Activated T-helper 1 cell treated with anti-CD3 and anti-CD28 coated beads, Interleukin-2, amount 50 U/mL, for 16 hours (primary cell): ENCODE measurements around the gene CPEB4.

Source experiments
- DNase-seq, 2 donors: peaks; one replicate each; pipeline ENCODE4 v3.0.0-alpha.2; 2020; ENCODE audit warnings: low read depth in 1 of 2, low spot score in 1 of 2

The CPEB4 gene

DNA sequence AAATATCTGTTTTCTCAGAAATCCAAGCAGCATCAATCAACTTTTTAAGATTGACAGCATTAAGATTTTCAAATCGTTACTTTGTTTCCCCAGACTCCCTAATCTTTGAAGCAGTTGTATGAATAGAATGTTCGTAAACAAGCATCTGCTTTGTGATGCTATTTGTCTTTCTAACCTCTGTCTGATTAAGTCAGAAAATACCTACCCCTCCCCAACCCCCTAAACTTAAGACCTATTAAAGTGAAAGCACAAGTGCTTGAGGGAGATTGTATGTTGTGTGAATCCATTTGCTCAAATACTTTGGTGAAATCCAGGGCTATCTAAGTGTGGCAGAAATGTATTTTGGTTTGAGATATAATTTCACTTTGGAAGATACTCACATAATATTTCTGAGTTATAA is 53.0 kb downstream of the CPEB4 start:
- DNase-seq, result no peak

DNA sequence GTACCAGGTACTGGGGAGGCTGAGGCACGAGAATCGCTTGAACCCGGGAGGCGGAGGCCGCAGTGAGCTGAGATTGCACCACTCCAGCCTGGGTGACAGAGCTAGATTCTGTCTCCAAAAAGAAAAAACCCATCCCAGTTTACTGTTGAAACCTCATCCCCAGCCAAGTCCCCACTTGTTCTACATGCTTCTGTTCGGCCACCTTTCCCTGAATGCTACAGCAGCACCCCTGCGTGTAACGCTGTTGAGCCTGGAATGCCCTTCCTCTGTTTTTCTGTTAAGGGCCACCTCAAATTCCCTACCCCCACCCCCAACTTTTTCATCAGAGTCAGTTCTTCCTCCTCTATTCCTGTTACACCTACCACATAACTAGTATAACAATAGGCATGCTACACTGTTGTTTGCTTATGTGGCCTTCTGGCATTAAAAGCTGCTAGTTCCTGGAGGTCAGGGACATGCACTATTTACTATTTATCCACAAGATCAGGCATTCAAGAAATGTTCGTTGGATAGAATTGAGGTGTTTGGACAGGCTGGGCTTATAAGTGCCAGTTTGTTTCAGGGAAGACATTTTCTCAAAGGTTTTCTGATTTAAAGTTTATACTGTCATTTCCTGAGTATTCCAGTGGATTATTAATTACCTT is 53.7 kb downstream of the CPEB4 start:
- DNase-seq, result no peak

DNA sequence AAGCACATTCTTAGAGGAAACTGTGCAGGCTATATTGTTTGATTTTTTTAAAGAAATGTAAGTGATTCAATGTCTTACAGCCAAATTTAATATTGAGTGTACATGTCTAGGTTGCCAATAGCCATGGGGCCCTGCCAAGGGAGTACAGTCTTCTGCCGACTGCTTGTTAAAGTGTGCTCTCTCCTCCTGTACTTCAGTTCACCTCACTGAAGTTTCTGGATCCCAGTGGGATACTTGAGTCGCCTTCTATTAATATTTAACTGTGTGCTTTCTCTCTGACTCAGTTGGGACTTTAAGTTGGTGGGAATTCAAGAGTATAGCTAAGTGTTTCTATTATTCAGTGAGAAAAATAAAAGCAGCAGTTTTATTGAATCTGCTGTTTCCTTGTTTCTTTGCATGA is 56.4 kb downstream of the CPEB4 start:
- no peak for DNase-seq

DNA sequence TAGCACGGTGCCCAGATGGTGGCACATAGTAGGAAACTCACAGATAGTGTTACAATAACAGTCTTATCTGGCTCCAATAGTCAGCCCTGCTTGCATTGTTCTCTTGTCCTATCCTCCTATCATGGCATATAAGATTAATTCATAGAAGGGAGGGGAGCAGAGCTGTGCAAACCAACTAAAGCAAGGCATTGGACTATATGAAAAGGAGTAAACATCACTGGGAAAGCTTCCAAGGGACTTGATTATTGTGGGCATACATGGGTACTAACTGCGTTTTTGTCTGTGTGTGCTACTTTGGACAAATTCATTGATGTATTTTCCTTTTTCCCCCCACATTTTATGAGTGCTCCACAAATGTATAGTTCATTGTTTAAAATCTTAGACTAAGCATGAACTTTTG is 57.0 kb downstream of the CPEB4 start:
- no peak for DNase-seq

DNA sequence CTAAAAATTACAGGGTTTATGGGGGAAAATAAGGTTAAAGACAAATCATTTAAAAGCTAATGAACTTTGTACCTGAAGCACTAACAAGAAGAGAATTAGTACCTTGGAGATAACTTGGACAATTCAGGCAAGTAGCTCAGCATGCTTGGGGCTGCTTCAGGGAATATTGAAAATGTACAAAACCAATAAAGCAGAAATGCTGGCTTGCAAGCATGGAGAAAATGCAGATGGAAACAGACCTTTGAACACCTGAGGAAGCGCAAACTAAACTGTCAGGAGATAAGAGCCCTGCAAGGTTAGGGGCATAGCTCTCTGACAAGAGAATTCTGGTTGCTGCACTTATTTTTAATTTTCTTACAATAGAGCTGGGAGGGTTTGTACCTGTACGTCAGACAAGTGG is 58.2 kb downstream of the CPEB4 start:
- DNase-seq, result no peak

DNA sequence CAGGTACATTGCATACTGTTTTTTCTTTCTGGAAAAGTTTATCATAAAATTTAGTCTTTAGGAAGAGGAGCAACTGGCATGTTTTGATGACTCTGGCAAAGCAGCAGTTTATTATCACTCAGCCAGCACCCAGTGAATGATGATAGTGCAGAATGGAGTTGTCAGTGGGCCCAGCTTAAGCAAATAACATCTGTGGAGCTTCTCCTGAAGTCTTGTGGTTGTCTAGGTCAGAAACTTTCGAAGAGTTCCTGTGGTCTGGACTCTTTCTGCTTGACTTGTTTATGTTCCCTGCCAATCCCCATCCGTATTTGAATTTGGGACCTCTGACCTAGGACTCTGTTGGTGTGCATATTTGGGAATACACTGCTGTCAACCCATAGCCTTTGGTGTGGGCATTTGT is 62.7 kb downstream of the CPEB4 start:
- no peak for DNase-seq

DNA sequence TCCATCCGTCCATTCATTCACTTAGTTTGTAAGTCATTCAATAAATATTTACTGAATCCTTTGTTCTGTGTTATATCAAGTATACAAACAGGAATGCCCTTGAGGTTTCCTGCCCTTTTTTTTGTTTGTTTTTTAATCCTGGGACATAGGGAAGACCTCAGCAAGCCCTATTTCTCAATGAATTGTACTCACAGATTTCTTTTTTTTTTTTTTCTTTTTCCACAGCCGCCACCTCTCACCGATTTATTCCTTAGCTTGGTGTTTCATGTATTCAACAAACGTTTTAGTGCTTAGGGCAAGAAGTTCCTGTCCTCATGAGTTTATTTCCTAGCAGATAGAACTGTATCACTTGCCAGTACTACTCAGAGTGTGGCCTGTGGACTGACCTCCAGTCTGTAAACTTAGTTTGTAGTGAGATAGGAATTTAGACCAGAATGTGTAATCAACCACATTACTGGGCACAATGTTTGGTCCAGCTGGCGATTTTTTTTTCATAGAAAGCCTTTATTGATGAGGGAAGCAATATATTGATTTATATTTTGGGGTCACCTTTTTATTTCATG is 65.5 kb downstream of the CPEB4 start:
- no peak for DNase-seq

DNA sequence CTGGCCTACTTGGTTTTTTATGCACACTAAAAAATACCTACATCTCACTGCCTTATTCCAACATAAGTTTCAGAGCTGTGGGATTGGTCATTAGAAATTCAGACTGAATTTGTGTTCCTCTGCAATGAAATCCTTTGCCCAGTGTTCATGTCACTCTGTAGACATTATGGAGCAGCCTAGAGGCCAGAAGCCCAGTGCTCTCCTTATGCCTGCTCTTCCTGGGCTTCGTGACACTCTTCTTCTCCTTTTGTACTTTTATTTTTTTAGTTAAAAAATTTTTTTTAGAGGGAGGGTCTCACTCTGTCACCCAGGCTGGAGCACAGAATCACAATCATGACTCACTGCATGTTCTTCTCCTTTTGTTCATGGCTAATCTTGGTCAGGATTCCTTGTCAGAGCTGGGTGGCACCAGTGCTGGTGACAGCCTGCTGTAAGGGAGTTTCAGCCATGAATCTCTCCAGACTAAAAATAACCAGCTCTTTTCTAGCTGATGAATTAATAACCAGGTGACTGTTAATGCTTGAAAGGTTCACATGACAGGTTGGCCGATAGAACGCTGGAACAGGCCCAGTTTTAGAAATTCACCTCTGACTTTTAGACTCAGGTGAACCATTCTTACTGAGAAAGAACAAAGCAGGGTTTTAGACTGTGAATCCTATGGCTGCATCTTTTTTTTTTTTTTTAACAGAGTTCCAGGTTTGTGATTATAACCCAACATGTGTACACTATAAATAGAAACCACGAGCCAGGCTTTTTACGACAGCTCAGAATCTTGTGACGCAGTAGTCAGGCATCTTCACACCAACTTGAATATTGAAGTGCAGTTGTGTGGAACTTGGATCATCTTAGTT is 66.7 kb downstream of the CPEB4 start:
- no peak for DNase-seq

DNA sequence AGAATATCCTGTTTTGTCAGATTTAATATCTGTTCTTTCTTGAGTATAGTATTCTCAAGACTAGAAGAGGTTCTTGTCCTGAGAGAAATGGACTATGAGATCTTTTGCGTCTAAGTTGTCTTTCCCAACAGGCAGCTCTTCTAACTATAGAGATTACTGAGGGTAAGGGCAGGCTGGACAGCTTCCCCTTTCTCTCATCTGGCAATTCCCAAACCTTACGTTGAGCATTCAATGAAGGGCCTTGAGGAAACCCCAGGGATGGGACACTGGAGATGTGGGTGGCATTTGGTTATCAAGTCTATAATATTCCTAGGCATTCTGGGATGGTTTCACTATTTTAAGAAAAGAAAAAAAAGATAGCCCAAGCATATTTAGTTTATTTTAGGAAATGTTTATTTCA is 72.8 kb downstream of the CPEB4 start:
- no peak for DNase-seq

DNA sequence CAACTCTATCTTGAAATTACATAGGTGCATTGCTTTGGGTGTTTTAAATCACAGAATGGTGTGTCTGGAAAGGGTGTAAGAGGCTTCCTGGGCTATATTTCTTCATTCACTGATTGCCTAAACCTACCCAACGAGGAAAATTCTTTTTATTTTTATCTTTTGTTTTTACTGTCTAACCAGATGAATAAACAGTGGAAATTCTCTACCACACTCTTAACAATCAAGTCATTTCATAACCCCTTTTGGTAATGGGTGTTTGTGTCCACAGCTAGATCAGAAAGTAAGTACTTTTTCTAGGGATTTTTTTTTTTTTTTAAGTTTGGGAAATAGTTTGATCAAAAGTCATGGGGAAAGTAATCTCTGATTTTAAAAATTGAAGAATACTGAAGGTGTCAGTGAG is 73.3 kb downstream of the CPEB4 start:
- DNase-seq, result no peak

DNA sequence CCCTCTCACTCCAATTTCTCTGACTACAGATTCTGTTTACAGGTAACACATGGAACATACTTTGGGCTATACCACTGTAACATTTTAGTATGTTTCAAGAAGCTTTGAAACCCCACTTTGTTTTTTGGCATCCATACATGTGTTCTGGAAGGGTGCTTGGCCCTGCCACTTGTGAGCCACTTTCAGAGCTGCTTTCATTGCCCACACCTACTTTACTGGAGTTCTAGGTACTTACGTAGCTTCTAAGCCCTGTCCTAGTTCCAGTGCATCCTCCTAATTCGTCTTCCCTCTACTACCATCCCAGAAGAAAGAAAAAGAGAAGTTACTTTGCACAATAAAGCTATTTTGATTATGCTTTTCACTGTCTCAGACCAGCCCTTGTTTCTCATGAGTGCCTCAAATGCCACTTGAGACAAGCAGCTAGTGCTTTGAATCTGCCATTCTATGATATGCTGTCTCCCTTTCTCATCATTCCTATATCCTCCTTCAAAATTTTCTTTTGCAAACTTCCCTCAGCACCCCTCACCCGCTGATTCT is 74.4 kb downstream of the CPEB4 start:
- DNase-seq, result no peak

DNA sequence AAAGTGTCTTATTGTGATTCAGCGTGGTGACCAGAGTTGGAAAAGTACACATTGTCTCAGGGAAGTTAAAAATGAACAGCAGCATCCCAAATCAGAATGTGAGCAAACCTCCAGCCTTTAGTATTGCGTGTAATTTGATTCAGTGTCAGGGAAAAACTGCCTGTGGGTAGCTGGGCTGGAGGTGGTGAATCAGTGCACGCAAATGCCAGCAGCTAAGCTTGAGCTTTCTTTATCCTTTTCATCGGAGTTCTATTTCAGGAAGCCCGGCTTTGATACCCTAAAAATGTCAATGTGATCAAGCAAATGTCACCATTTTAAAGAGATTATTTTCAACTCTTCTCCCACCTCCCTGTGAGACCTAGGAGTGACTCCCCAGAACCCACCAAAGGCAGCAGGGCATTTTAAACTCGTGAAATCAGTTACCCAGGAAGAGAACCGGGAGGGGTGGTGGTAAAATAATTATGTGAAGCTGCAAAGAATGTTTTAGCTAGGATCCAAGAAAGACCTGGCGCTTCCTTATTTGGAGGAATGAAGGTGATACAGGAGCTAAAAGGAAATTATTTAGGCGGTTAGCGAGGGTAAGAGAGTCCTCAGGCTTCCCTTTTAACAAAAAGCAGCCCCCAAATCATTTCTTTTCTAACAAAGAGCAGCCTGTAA is 75.2 kb downstream of the CPEB4 start:
- no peak for DNase-seq

DNA sequence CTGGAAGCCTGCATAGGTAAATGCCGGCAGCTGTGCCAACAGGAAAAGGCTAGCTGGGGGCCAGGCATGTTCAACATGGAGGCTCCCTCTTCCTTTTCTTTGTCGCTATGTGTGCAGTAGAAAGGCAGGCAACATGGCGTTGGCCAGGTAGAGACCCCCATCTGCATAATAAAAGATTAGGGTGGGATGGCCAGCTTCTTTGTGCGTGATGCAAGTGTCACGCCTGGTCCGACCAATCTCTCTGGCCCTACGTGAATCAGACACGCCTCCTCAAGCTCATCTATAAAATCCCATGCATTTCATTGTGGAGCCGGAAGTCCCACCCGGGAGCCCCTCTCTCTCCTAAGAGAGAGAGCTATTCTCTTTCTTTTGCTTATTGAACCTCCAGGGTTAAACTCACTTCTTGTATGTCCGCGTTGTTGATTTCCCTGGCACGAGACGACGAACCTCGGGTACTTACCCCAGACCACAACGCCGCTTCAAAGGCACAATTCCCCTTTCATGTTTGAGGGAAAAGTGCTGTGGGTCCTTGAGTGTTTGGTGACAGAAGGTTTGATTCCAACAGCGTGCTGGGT is 75.8 kb downstream of the CPEB4 start:
- no peak for DNase-seq

DNA sequence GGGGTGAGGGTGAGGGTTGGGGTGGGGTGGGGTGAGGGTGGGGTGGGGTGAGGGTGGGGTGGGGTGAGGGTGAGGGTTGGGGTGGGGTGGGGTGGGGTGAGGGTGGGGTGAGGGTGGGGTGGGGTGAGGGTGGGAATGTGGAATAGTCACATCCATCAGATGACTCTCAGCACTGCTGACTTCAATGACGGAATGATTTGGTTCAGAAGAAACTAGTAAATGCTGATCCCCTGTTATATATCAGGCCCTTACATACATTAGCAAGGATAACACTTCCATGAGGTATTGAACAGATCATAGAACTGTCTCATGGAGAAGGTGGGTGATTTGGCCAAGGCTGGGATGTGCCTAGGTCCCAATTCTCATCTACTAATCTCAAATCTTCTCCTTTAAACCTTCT is 76.4 kb downstream of the CPEB4 start:
- DNase-seq, result no peak

DNA sequence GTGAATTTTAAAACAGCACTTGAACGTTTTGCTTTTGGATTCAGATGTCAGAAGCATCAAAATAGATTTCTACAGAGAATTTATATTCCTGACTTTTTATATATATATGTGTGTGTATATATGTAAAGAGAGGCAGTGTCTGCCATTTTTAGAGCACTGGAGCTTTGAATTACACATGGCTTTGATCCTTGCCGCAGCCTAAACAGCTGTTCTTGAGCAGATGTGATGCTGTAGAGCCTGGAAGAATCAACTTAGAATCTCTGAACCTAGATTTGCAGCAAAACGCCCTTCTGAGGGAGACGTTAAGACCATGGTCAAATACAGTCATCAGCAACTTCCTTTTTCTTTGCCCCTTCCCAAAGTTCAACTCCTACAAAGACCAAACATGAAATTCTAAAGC is 79.1 kb downstream of the CPEB4 start:
- DNase-seq, result no peak

DNA sequence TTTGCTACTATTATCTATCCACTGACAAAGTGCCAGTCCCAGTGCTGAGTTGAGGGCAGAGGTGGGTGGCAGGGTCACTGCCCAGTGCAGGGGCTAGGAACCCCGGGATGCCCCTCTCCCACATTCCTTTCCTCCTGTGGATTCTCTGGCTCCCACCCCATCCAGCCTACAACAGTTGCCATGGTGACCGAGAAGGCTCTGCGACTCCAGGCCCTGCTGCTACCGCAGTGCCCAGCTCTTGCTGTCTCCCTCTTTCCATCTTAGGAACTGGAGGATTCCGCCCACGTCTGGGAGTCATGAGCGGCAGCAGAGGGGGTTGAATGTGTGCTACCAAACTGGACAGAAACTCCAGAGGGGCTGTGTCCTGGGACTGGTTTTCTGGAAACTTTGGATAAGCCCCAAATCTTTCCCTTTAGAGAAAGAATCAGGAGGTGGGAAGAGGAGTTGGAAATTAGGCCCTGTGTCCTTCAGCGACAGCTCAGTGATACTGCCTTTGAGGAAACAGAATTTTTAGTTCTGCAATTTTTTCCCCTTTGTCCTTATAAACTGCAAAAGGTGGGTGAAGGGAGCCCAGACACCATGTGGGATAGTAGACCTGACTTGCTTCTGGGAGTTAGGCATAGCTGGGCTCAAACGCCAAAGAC is 80.1 kb downstream of the CPEB4 start:
- no peak for DNase-seq

DNA sequence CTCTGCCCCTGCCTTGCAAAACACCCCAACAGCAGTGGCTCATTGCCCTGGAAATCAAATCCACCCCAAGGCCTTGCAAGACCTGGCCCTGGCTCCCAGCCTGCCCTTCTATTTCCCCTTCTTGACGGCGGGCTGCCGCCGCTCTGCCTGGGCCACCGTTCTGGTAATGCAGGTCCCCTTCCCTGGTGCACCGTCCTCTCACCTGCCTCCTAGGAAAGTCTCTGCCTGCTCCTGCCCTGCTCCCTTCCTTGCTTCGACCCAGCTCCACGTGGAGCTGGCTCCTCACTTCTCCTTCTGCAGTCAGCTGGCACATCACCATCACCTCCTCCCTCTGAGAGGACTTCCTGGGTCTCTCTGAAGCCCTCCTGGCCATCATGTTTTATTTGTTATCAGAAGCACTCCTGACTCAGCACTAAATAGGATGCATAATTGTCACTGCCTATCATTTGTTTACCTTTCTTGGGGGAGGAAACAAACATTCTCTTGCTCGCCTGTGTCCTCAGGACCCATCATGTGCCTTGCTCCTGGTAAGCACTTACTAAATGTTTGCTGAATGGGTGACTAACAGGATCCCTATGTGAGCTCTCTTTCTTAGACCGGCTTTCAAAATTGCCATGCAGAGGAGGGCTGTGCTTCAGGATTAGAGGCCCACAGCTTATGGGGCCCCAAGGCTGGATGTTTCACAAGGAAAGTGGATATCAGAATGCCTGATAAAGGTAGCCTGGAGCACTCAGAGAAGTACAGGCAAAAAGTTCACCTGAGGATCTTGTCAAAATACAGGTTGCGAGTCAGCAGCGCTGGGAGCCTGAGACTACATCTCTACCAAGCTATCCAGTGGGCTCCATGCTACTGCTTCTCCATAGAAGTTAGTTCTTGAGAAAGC is 81.3 kb downstream of the CPEB4 start:
- no peak for DNase-seq

DNA sequence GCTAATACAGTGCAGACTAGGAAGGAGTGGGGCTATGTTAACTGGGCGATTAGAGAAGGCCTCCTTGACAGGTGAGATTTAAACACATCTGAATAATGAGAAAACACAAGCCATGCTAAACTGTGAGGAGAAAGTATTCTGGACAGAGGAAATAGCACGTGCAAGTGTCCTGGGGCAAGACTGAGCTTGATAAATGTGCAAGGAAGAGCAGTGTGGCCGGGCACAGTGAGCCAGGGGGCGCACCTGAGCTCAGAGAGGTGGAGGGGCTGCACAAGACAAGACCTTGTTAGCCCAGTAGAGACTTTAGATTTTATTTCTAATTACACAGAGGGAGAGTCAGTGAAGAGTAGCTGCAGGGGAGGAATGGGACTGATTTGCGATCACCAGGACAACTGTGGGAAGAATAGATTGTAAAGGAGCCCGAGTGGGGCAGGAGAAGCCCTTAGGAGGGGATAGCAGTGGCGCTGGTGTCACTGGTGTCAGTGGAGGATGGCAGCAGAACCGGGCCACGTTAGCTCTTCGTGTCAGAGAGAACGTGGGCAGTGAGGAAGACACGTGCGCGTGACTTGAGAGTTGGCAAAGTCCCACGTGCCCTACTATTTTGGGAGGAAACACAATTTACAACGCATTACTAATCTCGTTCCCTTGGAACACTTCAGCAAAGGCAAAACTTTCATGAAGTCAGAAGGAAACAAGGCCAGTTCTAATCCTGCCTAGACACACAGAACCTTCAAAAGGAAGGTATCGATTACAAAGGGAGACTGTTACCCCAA is 82.9 kb downstream of the CPEB4 start:
- no peak for DNase-seq

DNA sequence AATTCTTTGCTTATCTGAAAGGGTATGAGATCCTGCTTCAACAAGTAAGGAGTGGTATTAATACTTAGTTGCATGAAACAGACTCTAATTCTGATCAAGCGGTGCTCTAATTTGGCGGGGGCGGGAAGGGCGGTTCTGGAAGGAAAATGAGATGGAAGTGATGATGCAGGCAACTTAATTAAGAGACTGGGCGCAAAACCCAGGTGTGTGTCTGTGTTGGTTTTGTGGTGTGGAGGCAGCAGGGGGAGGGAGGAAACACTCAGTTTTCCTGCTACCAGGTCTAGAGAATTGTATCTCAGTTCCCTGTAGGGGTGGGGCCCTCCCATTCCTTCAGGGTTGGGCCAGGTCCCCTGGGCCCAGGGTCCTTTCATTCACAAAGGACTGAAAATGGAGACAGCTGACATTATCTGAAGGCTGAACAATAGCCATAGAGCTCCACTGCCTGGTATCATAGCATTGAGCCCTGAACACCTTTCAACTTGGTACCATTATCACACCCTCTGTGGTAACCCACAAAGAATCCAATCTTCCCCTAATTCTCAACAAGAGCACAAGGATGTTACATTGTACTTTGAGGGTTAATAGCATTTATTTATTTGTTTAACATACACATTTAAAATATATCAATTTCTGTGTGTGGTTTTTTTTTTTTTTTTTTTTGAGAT is 83.7 kb downstream of the CPEB4 start:
- DNase-seq, result no peak
